ENCODE measurements around the gene TCERG1L. TPM values are rescaled to one million over a fixed set of nuclear protein-coding genes. Genes with fewer than 3 reads are reported as not detected.

Gene TCERG1L
- total RNA-seq, 1 donor from 2014 or later, result 0.05 TPM

GRCh38 chr10:131056781-131057180 is 254.7 kb downstream of the TCERG1L start:
- Mint-ChIP-seq H3K4me1 (ENCODE audit: low read depth) (no peaks in the 10 kb centered on the region), H3K9me3 (no peaks in the 10 kb centered on the region), H3K4me3 (no peak overlapping the region), H3K27ac (no peak overlapping the region), H3K36me3 (ENCODE audit: low read depth) (no peaks in the 10 kb centered on the region), H3K27me3 (ENCODE audit: insufficient read depth) (no peaks in the 10 kb centered on the region)
- no peak for DNase-seq (ENCODE audit: low spot score)
- intact Hi-C loops (cut with micrococcal nuclease), result no loop called here

GRCh38 chr10:131056091-131056579 is 255.4 kb downstream of the TCERG1L start:
- no peak for DNase-seq (ENCODE audit: low spot score)
- Mint-ChIP-seq H3K27me3 (ENCODE audit: insufficient read depth) (no peaks in the 10 kb centered on the region), H3K36me3 (ENCODE audit: low read depth) (no peaks in the 10 kb centered on the region), H3K4me1 (ENCODE audit: low read depth) (no peaks in the 10 kb centered on the region), H3K27ac (no peak overlapping the region), H3K4me3 (no peak overlapping the region), H3K9me3 (no peaks in the 10 kb centered on the region)
- intact Hi-C loops (cut with micrococcal nuclease), result no loop called here

- Mint-ChIP-seq H3K4me1 (ENCODE audit: low read depth) (no peaks in the 10 kb centered on the region), H3K27me3 (ENCODE audit: insufficient read depth) (no peaks in the 10 kb centered on the region), H3K36me3 (ENCODE audit: low read depth) (no peaks in the 10 kb centered on the region), H3K27ac (no peak overlapping the region), H3K4me3 (no peak overlapping the region), H3K9me3 (no peaks in the 10 kb centered on the region)
- intact Hi-C loops (cut with micrococcal nuclease), result no loop called here
- DNase-seq (ENCODE audit: low spot score), result no peak
These were observed 256.1 kb downstream of the TCERG1L start for GRCh38 chr10:131055437-131055836.

GRCh38 chr10:131053192-131053591 is 258.3 kb downstream of the TCERG1L start:
- DNase-seq (ENCODE audit: low spot score), result no peak
- Mint-ChIP-seq H3K36me3 (ENCODE audit: low read depth) (no peaks in the 10 kb centered on the region), H3K27me3 (ENCODE audit: insufficient read depth) (no peaks in the 10 kb centered on the region), H3K9me3 (no peaks in the 10 kb centered on the region), H3K27ac (no peak overlapping the region), H3K4me3 (no peak overlapping the region), H3K4me1 (ENCODE audit: low read depth) (no peaks in the 10 kb centered on the region)
- intact Hi-C loops (cut with micrococcal nuclease), result no loop called here

- intact Hi-C loops (cut with micrococcal nuclease), result no loop called here
- Mint-ChIP-seq H3K27me3 (ENCODE audit: insufficient read depth) (no peaks in the 10 kb centered on the region), H3K4me1 (ENCODE audit: low read depth) (no peaks in the 10 kb centered on the region), H3K9me3 (no peaks in the 10 kb centered on the region), H3K36me3 (ENCODE audit: low read depth) (no peaks in the 10 kb centered on the region), H3K4me3 (no peak overlapping the region), H3K27ac (no peak overlapping the region)
- DNase-seq (ENCODE audit: low spot score), result no peak
These were observed 261.3 kb downstream of the TCERG1L start for GRCh38 chr10:131050162-131050766.

- Mint-ChIP-seq H3K36me3 (ENCODE audit: low read depth) (no peaks in the 10 kb centered on the region), H3K4me3 (no peak overlapping the region), H3K27ac (no peak overlapping the region), H3K27me3 (ENCODE audit: insufficient read depth) (no peaks in the 10 kb centered on the region), H3K9me3 (no peaks in the 10 kb centered on the region), H3K4me1 (ENCODE audit: low read depth) (no peaks in the 10 kb centered on the region)
- no peak for DNase-seq (ENCODE audit: low spot score)
- intact Hi-C loops (cut with micrococcal nuclease), result no loop called here
These were observed 262.5 kb downstream of the TCERG1L start for GRCh38 chr10:131049016-131049415.

- Mint-ChIP-seq H3K27ac (no peak overlapping the region), H3K4me3 (no peak overlapping the region), H3K27me3 (ENCODE audit: insufficient read depth) (no peaks in the 10 kb centered on the region), H3K36me3 (ENCODE audit: low read depth) (no peaks in the 10 kb centered on the region), H3K9me3 (no peaks in the 10 kb centered on the region), H3K4me1 (ENCODE audit: low read depth) (no peaks in the 10 kb centered on the region)
- DNase-seq (ENCODE audit: low spot score), result no peak
- intact Hi-C loops (cut with micrococcal nuclease), result no loop called here
These were observed 262.9 kb downstream of the TCERG1L start for GRCh38 chr10:131048606-131049005.

- Mint-ChIP-seq H3K36me3 (ENCODE audit: low read depth) (no peaks in the 10 kb centered on the region), H3K27ac (no peak overlapping the region), H3K9me3 (no peaks in the 10 kb centered on the region), H3K4me3 (no peak overlapping the region), H3K4me1 (ENCODE audit: low read depth) (no peaks in the 10 kb centered on the region), H3K27me3 (ENCODE audit: insufficient read depth) (no peaks in the 10 kb centered on the region)
- intact Hi-C loops (cut with micrococcal nuclease), result no loop called here
- DNase-seq (ENCODE audit: low spot score), result no peak
These were observed 264.0 kb downstream of the TCERG1L start for GRCh38 chr10:131047501-131047900.

- intact Hi-C loops (cut with micrococcal nuclease), result no loop called here
- no peaks in the 10 kb centered on the region for H3K27me3 Mint-ChIP-seq (ENCODE audit: insufficient read depth)
- H3K36me3 Mint-ChIP-seq (ENCODE audit: low read depth), result no peaks in the 10 kb centered on the region
- H3K4me1 Mint-ChIP-seq (ENCODE audit: low read depth), result no peaks in the 10 kb centered on the region
- no peak overlapping the region for H3K4me3 Mint-ChIP-seq
- no peaks in the 10 kb centered on the region for H3K9me3 Mint-ChIP-seq
- no peak for DNase-seq (ENCODE audit: low spot score)
- H3K27ac Mint-ChIP-seq, result no peak overlapping the region
These were observed 265.3 kb downstream of the TCERG1L start for GRCh38 chr10:131046194-131046593.

GRCh38 chr10:131044379-131045111 is 267.0 kb downstream of the TCERG1L start:
- Mint-ChIP-seq H3K27me3 (ENCODE audit: insufficient read depth) (no peaks in the 10 kb centered on the region), H3K36me3 (ENCODE audit: low read depth) (no peaks in the 10 kb centered on the region), H3K27ac (no peak overlapping the region), H3K4me1 (ENCODE audit: low read depth) (no peaks in the 10 kb centered on the region), H3K4me3 (no peak overlapping the region), H3K9me3 (no peaks in the 10 kb centered on the region)
- no peak for DNase-seq (ENCODE audit: low spot score)
- intact Hi-C loops (cut with micrococcal nuclease), result no loop called here

GRCh38 chr10:131043039-131043691 is 268.4 kb downstream of the TCERG1L start:
- no peak overlapping the region for H3K27ac Mint-ChIP-seq
- intact Hi-C loops (cut with micrococcal nuclease), result no loop called here

More at GRCh38 chr10:131043039-131043691, 268.4 kb downstream of the TCERG1L start:
- Mint-ChIP-seq H3K27me3 (ENCODE audit: insufficient read depth) (no peaks in the 10 kb centered on the region), H3K36me3 (ENCODE audit: low read depth) (no peaks in the 10 kb centered on the region), H3K9me3 (no peaks in the 10 kb centered on the region), H3K4me3 (no peak overlapping the region), H3K4me1 (ENCODE audit: low read depth) (no peaks in the 10 kb centered on the region)
- no peak for DNase-seq (ENCODE audit: low spot score)

All from activated T-helper 1 cell treated with anti-CD3 and anti-CD28 coated beads, Interleukin-12 subunit alpha, Interleukin-12 subunit beta, Interleukin-2, Interleukin-4 antibody, amounts not matched to agents 30 ng/mL and 10 ng/mL and 1 ng/mL, durations not matched to agents 14 hours and 24 hours and 36 hours (primary cell).